Activated effector memory CD4-positive, alpha-beta T cell treated with anti-CD3 and anti-CD28 coated beads, Interleukin-2, amount 50 U/mL, for 16 hours (primary cell): ENCODE data around the gene ZNF236.
"Not testable (repeated sequence)": the region's sequence is repeated elsewhere in the genome, so short reads cannot be mapped to it uniquely, and the experiment has no call there.

Experiments
- DNase-seq: peaks from one replicate; pipeline ENCODE4 v3.0.0-alpha.2; 2020

The ZNF236 gene

DNA sequence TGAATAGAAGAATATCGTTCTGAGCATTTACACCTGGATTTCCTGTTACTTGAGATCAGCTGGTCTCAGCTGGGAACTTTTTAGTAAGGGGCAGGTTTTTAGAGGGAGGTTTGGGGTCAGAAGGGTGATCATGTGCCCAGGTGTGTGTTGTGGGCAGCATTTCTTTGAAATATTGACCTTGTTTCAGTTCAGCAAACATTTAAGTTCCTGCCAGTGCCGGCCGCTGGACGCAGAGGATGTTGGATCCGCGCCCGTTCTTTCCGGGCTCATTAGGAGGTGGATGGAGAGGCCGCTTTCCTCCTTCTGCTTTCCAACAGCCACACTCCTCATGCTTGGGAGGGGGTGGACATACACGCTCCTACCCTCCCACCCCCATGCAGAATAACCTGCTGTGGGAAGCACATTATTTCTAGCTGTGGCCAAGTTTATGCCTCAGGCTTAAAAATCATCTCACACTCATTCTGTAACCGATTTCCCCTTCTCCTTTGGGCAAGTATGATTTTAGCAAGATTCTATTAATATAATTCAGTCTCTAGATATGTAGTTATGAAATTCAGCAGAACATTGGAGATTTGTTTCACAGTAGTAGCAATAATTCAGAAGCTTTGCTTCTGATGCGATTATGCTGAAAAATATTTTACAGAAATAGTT, 131.4 kb downstream of the ZNF236 start:
- DNase-seq: no peak

- DNase-seq: no peak
Observed at GRCh38 chr18:76955524-76956170, 133.3 kb downstream of the ZNF236 start.

- DNase-seq: no peak
Observed at GRCh38 chr18:76956648-76957047, 134.3 kb downstream of the ZNF236 start.

- DNase-seq: no peak
Observed at GRCh38 chr18:76957384-76958355, 135.3 kb downstream of the ZNF236 start.

DNA sequence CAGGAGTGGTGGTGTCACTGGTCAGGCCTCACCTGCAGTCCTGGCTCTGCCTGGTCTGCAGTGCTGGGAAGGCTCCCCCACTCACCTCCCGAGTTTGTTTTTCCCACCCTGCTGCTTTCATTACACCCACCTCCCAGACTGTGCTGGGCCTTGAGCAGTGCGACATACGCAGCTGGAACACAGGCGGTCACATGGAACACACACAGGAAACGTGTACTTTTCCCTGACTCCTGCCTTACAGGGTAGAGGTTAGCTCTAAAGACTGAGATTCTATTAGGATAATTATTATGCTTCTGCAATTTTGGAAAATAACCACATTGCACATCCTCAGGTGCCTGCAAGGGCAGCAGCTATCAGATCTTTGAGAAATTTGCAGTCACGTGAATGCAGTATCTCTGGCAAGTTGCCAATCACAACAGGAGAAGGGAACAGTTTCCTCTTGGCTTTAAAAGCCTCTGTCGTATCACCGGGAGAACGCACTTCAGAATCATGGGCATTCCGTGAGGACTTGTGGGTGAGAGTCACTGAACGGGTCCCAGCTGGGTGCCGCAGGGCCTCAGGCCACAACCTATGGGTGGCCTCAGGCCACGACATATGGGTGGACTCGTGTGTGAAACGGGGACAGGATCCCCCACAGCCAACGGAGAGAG, 136.5 kb downstream of the ZNF236 start:
- no peak for DNase-seq

- DNase-seq: no peak
Observed at GRCh38 chr18:76959605-76960004, 137.2 kb downstream of the ZNF236 start.

- no peak for DNase-seq
Observed at GRCh38 chr18:76960528-76961035, 138.2 kb downstream of the ZNF236 start.

GRCh38 chr18:76962851-76963250, 140.5 kb downstream of the ZNF236 start:
- no peak for DNase-seq

- no peak for DNase-seq
Observed at GRCh38 chr18:76963936-76964335, 141.6 kb downstream of the ZNF236 start.

- DNase-seq: not testable (repeated sequence)
Observed at GRCh38 chr18:76965555-76966151, 143.3 kb downstream of the ZNF236 start.

DNA sequence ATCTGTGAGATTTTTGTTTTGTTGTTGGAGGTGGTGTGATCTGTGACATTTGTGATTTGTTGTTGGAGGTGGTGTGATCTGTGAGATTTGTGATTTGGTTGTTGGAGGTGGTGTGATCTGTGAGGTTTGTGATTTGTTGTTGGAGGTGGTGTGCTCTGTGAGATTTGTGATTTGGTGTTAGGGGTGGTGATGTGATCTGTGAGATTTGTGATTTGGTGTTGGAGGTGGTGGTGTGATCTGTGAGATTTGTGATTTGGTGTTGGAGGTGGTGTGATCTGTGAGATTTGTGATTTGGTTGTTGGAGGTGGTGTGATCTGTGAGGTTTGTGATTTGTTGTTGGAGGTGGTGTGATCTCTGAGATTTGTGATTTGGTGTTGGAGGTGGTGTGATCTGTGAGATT, 144.9 kb downstream of the ZNF236 start:
- not testable (repeated sequence) for DNase-seq

DNA sequence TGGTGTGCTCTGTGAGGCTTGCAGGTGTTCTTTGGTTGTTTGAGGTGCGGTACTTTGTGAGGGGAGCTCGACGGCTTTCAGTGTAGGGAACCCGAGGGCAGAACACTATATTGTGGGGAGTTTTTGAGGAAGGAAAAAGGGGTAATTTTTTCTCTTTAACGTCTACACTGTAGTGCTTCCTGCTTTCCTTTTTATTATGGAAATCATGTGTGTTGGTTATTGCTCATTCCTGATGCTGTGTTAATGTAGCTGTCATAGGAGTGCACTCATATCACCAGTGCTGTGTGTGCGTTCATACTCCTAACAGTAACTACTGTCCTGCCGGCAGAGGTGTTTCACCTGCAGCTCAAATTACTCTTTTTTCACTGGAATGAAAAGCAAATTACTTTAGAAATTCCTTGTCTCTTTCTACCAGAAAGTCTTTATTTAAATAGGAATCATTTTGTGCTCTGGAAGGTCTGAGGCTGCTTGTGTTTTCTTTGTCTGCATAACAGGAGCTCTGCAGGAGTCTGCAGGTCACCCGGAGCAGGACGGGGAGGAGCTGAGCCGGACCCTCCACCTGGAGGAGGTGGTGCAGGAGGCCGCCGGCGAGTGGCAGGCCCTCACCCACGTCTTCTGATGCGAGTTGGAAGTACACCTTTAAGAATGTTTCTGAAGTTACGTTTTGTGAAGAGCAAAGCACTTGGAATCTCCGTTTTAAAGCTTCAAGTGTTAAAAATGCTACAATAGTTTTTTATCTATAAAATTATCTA, 145.5 kb downstream of the ZNF236 start:
- no peak for DNase-seq

GRCh38 chr18:76970770-76971559, 148.6 kb downstream of the ZNF236 start:
- DNase-seq: no peak

DNA sequence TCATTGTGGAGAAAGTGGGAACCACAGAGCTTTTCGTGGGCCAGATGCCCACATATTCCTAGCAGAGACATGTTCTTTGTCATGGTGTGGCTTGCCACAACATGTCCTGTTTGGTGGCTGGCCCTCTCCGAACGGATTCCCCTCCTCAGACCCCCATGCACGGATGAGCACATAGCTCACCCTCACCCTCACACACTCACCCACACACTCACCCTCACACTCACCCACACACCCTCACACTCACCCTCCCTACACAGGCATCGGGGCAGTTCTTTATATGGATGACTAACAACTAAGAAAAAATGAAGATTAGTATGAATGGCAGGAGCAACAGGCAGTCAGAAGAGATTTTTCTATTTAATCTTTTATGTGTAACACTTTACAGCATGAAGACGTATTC, 149.9 kb downstream of the ZNF236 start:
- no peak for DNase-seq

DNA sequence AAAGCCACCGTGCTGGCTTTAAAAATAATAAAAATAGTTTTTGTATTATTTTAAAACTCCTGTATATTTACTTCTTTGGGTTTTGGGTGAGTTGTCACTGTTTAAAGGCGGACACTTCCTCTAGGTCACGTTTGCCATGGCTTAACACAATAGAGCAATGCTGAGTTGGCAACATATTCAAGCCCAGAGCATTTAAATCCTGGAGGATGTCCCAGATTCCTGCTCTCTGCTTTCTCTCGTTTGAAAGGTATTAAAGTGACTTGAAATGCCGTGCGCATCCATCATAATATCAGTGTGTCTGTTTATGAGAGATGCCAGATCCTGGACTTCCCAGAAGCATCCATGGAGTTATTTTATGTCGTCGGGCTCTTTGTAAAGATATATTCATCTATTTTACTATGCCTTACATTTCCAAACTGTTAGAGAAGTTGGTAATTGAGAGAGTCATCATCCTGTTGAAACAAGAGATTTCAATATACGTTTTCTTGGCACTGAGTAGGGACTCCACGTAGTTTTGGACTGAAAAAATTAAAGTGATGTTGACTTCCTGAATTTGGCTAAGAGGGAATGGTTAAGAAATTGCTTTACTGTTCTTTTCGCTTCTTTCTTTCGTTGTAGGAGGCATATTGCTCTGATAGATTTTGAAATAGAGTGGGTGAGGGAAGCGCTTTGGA, 150.6 kb downstream of the ZNF236 start:
- DNase-seq: no peak

- DNase-seq: no peak
Observed at GRCh38 chr18:76973520-76974266, 151.3 kb downstream of the ZNF236 start.

DNA sequence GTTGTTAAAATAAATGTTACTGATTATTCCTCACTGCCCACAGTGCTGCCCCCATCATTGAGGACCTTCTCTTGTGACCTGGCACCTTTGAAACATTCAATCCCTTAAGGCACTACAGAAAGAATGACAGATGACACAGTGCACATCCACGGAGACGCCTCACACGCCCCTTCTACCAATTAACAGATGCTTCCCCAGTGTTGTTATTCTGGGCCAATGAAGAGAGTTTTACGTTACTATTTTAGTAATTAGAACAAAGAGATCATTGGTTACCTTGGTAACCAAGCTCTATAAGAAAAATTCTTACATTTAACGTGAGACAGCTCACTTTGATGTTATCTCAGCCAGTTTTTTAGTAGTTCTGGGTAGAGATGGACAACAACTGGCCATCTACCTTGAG, 152.0 kb downstream of the ZNF236 start:
- no peak for DNase-seq

DNA sequence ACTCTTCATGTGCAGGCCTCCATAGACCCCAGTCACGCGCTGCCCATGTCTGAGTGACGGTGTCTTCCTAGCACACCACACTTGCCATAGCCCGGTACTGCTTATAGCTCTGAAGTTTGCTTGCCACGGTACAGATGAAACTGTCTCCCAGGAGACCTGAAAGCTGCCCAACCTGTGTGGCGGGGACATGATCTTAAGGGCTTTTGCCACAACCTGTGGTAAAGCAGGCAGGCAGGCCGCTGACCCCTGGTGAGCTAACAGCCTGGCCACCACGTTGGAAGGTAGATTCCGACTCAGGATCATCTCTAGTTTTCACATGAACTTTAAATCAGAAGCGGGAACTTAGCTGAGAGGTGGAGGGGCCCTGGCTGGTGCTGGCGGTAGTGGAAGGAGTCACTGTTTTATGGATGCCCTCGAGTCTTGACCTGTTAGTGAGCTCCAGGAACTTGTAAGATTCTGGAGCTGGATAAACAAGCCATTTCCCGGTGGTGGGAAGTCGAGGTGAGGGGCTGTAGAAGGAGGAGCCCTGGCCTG, 153.3 kb downstream of the ZNF236 start:
- no peak for DNase-seq

DNA sequence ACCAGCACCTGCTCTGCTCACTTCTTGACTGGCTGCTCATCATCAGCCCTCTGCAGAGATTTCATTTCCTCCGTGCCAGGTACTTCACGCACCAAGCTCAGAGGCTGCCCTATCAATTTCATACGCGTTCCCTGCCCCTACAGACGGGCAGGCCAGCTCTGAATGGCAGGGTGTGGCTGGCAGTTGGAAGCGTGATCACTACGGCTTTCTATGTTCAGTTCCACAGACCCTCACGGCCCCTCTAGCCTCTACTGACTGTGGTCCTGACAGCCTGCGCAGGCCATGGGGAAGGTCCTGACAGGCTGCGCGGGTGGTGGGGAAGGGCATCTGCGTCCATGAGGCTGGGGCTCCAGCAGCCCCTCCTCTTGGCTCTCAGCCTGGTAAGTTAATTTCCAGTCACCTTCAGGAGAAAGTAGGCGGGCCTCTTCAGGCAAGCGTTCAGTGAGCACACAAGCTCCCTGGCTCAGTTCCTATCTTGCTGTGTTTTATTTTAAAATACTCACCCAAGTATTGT, 154.8 kb downstream of the ZNF236 start:
- DNase-seq: no peak
